NCI-H510A treated with DMSO at 0.1 percent for 48 hours (cell line): ENCODE results near the gene FRMD4A.
"Not testable (repeated sequence)": the region's sequence is repeated elsewhere in the genome, so short reads cannot be mapped to it uniquely, and the experiment has no call there.

ENCODE experiments used
- DNase-seq: peaks from one replicate; lab custom pipeline; 2025; lab: John Stamatoyannopoulos, UW

FRMD4A gene

DNA sequence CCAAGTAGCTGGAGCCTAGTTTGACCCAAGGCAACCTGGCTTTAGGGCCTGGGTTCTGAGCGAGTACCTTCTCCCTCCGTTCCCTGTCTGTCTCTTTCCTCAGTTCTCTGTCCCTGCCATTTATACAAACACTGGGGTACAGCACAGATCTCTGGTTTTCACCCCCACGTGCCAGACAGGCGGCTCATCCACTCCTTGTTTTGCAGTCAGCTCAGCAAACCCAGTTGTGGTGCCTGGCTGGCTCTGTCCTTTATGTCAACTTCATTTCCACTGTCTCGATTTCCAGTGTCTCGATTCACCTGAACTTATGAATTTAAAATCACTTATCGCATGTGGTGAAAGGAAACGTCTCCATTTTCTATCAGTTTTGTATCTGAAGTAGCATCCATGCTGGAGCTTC is 230.8 kb downstream of the FRMD4A start:
- no peak for DNase-seq

DNA sequence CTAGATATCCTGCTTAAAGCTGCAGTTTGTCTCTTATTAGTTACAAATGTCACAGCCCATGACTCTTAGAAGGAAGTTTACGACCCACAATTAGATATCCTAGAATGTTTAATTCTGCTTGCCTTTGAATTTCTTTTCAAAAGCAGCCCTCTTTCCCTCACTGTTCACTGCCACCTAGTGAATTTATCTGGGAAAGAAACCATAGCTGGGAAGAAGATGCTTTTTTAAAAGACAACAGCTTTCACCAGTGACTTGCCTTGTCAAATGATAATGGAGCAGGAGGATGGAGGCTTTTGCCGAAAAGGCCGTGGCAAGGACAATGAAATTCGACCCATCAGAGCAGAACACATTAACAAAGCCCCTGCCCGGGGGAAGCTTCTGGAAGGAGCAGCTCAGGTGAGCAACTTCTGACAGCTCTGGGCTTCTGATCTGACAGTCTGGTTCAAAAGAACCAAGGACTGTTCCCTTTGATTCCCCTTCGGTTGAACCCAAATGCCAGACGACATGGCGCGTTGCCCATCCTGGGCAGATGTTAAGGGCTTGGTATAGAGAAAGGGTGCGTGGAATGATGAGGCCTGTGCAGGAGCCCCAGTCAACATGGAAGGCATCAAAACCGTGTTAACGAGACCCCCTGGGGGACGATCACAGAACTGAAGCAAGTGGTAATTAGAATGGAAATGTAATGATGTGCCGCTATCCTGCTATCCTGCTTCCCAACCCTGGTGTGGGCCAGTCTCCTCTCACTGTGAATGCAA is 236.8 kb downstream of the FRMD4A start:
- peak; percentile 26 for DNase-seq

DNA sequence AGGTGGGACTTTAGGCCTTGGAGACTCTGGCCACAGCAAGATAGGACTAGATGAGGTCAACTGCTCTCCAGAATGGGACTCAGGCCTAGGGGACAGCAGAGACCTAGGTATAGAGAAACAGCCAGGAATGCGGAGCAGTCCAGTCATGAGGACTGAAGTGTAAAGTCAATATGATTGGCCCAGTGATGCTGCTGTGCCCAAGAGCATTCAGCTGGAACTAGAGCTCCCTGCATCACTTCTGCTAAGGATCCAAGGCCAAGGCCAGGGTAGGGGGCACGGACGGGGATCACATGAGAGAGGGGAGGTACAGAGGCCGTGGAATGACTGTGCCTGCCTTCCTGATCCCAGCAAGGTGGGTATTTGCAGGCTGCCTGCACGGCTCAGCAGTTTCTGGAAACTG is 237.9 kb downstream of the FRMD4A start:
- DNase-seq = no peak

DNA sequence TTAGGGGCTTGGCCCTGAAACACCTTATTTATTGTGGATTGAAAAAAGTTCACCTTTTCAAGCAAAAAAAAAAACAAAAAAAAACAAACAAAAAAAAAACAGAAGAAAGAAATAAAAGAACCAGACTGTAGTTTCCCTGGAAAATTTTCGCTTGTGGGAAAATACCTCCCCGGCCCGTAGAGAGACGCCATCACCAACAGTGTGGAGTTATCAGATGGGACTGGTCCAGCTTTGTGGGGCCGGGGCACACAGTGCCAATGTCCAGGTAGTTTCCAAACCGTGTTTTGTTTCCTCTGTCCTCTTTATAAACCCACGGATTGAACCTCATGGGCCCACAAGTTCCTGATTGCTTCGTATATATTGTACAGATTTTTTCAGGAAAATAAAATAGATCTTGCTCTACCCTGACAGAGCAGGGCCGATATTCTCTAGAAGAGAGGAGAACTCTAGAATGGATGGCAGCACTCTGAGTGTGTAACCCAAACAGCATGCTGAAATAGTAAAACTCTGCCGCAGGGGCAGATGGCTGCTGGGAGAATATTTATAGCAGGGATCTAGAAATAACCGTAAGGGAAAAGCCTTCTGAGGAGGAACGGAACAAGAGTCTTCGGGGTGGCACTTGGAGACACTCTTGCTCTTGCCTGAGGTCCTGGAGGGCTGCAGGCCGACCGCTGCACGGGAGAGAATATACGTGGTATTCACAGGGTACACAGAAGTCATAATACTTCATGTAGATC is 241.0 kb downstream of the FRMD4A start:
- peak; percentile 65 for DNase-seq

DNA sequence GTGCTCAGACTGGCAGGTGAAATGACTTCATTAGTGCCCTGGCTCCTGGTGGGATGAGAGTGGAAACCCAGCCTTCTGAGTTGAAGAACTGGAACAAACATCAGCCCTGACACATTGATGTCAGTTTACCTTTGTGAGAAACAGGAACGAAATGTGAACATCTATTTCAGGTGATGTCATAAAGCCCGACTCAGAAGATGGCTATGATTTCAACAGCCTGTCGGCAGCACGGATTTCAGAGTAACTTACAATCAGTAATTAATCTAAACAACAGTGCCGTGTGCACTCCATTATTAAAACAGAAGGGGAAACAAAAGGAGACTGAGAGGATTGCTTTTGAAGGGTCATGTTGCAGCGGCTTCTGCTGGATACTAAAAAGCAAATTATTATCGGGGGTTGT is 243.2 kb downstream of the FRMD4A start:
- peak; percentile 14 for DNase-seq

DNA sequence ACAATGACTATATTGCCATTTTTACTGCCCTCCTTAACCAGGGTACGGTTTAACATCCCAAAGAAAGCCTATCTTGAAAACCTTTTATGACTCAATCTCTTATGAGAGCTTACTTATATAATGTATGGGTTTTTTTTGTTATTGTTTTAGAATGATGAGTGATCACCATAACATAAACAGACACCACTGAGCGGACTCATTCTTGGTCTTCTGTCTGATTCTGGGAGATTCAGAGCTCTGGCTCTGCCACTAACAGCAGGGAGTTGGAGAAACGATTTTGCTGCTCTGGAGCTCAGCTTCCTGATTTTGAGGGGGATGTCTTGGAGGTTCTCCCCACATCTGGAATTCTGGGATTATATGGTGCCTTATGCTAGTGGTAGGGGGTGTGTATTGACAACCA is 244.1 kb downstream of the FRMD4A start:
- DNase-seq = no peak

DNA sequence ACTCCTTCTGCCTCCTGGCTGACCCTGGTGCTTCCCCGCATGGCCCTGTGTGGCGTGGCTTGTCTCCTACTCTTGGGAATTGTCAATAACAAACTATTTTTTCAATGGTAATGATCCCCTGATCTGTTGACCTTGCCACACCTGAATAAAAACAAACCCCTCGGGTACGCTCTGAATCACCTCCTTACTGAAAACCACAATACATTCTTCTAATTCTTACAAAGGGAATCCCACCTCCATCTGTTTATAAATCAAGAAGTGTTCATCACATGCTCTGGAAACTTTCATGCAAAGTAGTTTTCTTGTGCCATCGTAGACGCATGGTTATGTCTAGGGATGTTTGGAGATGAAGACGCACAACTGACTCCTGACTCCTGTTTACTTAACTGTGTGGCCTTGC is 245.8 kb downstream of the FRMD4A start:
- no peak for DNase-seq

DNA sequence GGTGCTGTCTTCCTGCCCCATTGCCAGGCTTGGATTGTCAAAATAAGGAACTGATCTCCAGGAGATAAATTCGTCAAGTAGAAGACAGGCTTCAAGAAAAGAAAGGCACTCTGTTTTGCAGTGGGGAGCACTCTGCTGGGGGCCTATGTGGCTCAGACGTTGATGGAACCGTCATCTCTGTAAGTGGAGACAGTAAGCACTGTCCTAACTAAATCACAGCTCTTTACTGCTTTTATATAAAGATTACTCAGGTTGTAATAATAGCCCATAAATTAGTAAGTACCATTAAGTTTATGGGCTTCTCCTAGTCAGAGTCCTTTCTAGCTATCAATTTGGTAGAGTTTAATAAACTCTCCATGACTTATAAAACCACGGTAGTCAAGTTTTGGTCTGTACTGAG is 249.9 kb downstream of the FRMD4A start:
- no peak for DNase-seq

DNA sequence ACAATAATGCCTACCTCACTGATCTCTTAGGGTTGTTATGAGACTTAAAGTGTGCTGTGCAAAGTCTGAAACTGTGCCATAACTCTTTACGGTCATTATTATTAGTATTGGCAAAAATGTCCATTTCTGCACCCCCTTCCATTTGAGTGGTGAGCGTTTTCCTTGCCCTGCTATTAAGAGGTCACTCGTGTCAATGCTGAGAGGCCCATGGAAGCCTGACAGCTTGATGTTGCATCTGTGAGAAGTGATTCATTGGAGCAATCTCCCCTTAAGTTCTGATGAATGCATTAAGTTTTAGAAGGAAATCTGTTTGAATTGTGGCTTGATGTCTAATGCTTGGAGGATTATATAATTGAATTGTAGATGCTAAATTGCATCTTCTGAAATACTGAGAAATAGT is 253.3 kb downstream of the FRMD4A start:
- no peak for DNase-seq

DNA sequence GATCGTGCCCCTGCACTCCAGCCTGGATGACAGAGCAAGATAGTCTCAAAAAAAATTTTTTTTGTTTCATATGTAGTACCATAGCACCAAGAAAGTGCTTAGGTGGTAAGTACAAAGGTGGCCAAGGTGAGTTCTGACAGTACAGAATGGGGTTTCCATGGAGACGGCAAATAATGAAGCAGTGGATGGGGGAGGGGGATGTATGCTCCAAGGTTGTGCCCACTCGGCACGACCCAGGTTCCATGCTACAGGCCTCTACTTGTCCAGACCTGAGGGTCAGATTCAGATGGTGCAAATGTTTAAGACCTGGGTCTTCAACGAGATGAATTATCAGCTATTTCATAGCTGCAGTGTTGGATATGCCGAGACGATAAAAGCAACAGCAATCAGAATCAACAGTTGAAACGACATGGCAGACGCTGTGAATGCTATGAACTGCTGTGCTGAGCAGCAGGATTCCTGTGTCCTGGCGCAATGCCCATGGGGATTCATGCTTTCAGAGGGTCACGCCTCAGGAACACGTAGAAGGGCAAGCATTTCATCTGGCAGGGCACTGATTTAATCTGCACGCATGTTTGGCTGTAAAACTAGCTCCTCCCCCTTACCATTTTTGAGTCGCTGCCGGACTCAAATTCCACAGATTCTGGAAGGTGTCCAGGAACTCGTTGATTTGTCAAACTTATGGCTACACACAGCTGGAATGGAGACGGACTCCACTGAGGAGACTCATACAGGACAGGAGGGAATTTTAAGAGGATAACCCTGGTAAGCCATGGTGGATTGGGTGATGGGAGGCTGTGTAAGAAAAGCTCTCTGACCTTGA is 256.5 kb downstream of the FRMD4A start:
- no peak for DNase-seq

DNA sequence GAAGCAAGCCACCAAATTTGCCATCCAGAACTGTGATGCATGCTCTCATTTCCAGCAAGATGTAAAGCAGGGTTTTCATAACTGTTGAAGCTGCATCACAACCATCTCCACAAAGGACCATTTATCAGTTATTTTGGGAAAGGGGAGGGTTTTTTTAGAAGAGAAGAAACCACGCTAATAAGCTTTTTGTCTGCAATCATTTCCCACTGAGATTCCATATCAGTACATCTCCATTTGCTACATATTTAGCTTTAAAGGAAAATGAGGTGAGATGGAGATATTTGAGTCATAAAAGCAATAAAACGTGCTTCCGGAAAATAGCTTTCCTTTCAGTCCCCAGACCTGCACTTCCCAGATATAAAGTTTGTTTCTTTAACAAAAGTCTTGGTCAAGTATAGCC is 258.2 kb downstream of the FRMD4A start:
- DNase-seq = no peak

DNA sequence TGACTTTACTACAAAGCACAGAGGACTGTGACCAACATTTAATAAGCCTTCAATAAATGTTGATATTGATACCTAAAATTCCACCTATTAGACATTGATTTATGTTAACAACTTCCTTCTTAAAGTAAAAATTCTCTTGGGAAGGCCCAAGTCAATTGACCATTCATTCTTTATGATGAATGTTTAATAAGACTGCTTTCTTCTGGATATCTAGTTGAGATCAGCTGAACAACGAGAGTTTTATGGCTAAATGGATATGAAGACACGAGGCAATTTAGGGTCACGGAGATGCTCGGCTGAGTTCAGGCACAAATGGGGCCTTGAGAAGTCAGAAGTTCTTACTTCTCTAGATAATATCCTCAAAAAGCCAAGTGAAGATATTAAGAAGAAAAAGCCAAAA is 258.8 kb downstream of the FRMD4A start:
- no peak for DNase-seq

DNA sequence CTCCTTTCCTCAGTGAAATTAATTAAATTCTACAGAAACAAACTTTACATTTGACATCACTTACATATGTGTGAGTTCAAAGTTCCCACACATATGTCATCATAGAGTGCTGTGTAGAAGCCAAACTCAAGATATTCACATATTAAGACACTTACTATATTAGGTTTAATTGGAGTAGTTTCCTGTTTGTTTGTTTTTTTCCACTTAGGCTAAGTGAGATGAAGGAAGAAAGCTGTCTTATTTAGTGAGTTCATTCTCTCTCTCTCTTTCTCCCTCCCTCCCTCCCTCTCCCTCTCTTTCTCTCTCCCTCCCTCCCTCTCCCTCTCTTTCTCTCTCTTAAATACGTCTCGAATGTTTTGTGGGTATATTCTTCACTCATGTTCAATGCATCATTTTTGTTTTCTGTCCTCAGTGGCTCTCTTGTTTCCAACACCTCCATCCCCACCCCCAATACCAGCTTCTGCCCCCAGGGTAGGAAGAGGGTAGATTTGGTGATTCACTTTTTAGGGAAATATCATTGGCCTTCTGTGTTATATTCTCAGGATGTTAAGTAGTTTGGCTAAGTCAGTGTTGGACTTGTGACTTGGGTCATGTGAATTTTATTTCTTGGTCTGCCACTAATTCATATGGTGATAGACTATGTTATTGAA is 262.0 kb downstream of the FRMD4A start:
- no peak for DNase-seq

DNA sequence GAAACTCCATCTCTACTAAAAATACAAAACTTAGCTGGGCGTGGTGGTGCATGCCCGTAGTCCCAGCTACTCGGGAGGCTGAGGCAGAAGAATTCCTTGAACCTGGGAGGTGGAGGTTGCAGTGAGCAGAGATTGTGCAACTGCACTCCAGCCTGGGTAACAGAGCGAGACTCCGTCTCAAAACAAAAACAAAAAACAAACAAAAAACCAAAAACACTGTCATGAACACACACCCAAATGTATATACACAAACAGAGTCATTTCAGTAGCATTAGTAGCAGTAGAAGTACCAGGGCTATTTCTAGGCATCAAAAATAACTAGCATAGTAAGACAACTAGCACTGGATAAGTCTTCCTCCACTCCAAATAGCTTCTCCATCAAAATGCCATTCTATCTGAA is 263.1 kb downstream of the FRMD4A start:
- not testable (repeated sequence) for DNase-seq

DNA sequence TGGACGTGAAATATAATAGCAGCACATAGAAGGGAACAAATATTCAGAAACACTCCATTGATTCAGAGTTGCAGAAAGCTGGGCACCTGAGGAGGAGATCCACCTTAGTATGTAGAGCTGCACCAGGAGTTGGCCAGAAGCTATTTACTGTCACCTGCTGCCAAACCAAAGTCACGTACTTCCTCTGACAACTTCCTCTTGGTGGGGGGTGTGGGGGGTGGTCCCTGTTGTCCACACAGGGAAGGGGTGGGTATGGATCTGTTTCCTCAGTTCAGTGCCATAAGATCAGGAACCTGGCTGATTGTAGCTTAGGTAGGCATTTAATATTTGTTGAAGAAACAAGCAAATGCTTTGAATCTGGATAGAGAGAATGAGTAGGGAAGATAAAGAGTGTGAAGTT is 264.6 kb downstream of the FRMD4A start:
- DNase-seq = no peak

DNA sequence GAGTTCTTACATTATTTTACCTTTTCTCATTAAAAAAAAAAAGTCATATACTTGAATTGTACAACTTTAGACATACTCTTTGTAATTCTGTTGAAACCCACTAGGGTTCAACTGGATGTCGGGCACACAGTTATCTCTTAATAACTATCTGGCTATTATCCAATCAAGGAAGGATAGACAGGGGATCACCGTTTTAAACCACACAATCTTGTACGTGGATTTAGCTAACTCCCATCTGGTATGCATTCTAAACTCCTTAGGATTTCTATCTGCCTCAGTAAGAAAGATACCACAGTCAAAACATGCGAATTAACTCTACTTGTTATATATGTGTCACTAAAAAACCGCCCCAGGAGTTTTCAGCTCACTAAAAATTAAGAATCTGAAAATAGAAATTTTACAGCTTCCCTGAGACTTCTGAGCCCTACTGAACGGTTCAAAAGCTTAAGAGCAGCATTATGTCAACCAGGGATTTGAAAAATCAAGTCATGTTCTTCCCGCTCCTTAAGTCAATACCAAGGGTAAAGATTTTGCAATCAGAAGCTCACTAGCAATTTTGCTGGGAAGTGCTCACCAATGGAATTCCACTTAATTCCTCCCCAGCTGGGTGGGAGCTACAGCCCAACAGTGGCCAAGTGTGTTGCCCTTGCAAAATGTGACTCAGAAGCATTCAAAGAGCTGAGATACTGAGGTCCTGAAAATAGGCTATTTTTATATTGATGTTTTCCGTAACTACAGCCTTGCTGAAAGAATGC is 267.0 kb downstream of the FRMD4A start:
- no peak for DNase-seq

DNA sequence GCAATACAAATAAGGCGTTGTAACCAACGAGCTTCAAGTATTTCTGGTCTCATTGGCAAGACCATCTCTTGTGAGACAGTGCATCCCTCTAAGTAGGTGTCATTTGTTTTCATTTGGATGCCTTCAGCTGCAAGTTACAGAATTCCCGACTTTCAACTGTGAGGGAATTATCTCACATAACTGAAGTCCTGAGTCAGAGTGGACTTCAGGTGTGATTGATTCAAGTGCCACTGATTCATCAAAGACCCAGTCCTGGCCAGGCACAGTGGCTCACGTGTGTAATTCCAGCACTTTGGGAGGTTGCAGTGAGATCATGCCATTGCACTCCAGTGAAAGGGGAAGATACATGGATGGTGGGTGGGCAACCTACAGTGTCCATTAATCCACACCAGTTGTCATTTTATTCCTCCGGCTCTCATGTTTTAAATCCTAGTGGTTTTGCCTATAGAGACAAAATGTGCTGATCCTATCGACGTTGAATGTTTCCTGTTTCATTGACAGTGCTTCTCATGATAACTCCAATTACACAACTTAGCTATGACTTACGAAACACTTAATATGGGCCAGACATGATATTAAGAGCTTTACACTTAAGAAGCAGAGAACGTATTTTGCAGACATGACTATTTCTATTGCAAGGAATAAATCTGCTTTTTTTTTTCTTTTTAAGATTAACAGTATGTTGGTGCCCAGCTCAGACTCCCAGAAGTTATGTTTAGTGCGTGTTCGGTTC is 268.0 kb downstream of the FRMD4A start:
- DNase-seq = no peak

DNA sequence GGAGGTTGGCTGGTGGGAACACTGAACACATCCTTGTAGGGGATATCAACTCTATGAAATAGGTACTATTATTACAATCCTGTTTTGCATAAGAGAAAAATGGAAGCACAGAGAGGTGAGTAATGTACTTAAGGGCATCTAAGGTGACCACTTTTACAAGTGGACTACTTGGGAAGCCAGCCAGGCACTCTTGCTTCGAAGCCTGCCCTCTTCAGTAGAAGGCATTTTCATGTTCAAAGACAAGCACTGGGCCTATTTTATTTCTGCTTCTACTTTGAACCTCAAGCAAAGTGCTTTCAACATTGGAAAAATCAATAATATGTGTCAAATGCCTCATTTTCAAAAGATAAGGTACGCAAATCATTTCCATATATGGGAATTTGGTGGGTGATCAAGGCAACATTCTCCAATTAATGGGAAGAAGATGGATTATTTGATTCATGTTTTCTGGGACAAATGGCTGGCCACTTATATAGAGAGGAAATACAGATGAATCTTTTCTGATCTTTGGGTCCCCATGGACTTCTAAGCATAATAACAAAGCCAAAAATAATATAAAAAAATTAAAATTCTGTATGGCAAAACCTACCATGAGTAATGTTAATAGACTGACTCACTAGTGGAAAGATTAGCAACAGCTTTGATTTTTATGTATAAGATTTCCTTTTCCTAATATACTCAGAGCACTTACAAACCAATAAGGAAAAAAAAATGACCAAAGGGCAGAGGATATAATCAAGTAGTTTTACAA is 270.2 kb downstream of the FRMD4A start:
- no peak for DNase-seq

DNA sequence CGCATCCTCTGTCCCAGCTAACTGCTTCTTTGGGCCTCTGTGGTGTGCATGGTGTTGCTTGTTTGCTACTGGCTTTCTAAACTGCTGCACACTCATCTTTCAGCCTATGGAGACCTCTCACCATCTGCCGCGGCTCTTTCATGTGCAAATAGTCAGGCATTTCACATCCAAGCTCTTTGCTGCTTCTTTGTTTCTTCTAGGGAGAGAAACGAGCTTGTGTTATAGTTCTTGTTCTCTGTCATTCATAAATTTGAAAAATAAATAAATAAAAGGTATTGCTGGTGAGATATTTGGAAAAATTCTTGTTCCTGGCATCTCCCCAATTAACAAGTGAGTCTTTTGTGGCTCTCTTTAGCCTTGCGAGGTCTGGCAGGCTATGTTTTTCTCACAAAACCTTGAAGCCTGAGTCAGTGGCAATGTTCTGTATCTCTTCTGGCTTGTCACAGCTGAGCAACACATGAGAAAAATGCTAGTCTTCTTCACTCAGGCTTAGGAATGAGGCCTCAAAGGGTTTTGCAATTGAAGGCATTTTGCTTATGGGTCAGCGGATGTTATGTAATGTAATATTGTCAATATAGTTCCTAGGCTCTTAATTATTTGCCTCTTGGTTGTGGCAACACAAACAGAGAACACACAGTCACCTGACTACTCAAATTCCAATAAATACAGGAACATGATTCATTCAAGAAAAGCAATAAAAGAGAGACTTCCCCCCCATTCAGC is 274.0 kb downstream of the FRMD4A start:
- peak; percentile 18 for DNase-seq
